ENCODE results near the gene UVSSA.

DNA sequence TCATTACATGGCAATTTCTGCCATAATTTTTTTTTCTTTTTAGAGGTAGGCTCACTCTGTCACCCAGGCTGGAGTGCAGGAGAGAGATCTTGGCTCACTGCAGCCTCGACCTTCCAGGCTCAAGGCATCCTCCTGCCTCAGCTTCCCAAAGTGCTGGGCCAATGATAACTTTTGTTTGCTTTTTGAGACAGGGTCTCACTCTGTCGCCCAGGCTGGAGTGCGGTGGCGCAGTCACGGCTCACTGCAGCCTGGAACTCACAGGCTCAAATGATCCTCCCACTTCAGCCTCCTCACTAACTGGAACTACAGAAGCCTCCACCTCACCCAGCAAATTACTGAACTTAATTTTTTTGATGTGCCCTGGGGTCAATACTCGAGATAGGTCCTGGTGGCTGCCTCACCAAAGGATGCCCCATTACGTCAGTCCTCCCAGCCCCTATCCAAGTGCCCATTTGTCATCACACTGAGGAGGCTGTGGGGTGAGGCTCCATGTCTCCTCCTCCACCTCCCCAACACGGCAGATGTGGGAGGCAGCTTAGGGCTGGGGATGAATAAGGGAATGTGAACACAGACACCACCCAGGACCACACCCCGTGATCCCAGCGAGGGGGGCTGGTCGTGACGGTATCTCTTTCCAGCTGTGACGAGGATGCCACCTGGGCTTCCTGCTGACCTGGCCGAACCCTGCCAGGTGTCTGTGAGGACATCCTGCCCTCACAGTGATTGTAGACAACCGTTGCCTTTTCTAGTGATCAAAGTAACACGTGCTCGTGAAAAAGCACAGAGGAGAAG is 71.7 kb downstream of the UVSSA start:
- no peak for TF ChIP-seq CTCF (conservative IDR thresholded peaks at IDR 0.05 in 1 of 2, IDR thresholded peaks at IDR 0.05 in 1 of 2; ENCODE audit: low read depth in 1 of 2, low read length in 2 of 2)
- TF ChIP-seq EZH2 (IDR thresholded peaks at IDR 0.05; ENCODE audit: low read length, missing control alignments), result no peak

Data from fibroblast of lung (primary cell).